ENCODE measurements around the gene SORCS1.

GRCh38 chr10:107028236-107028635 is 136.3 kb downstream of the SORCS1 start:
- no peak for TF ChIP-seq CTCF (IDR thresholded peaks at IDR 0.05; ENCODE audit: low read depth, low read length, missing input control)
- TF ChIP-seq, protein P1, sequence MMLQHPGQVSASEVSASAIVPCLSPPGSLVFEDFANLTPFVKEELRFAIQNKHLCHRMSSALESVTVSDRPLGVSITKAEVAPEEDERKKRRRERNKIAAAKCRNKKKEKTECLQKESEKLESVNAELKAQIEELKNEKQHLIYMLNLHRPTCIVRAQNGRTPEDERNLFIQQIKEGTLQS (IDR thresholded peaks at IDR 0.05) = no peak
- TF ChIP-seq, protein P2, sequence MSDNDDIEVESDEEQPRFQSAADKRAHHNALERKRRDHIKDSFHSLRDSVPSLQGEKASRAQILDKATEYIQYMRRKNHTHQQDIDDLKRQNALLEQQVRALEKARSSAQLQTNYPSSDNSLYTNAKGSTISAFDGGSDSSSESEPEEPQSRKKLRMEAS (IDR thresholded peaks at IDR 0.05) = no peak
- no peak for TF ChIP-seq RAD21 (IDR thresholded peaks at IDR 0.05)
